ENCODE results near the gene NUDT16L1.

- TF ChIP-seq CTCF (IDR thresholded peaks at IDR 0.05; ENCODE audit: poor library complexity, severe bottlenecking): no peak
- TF ChIP-seq POLR2AphosphoS5 (IDR thresholded peaks at IDR 0.05): no peak
- TF ChIP-seq EZH2 (IDR thresholded peaks at IDR 0.05; ENCODE audit: borderline replicate concordance, insufficient read depth, low read length, poor library complexity, severe bottlenecking): no peak
- no peak for TF ChIP-seq REST (IDR thresholded peaks at IDR 0.05; ENCODE audit: borderline replicate concordance)
- no peak for TF ChIP-seq RAD21 (conservative IDR thresholded peaks at IDR 0.05)
Observed at GRCh38 chr16:4692460-4693295, 684 bp upstream of the NUDT16L1 start.
